ENCODE measurements around the gene ALG13.
"Not testable (repeated sequence)": the region's sequence is repeated elsewhere in the genome, so short reads cannot be mapped to it uniquely, and the experiment has no call there.

ALG13 gene

DNA sequence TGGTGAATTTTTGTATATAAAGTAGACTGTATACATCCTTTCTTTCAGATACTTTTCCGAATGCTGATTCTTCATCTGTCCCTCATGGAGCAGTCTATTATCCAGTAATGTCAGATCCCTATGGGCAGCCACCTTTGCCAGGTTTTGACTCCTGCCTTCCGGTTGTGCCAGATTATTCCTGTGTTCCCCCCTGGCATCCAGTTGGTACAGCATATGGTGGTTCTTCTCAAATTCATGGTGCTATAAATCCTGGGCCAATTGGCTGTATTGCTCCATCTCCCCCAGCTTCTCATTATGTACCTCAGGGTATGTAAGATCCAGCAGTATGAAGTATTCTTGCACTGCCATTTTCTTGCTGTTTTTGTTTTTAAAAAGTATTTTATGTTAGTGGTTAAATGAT lies 78.7 kb downstream of the ALG13 start:
- DNase-seq (ENCODE audit: low spot score): no peak

DNA sequence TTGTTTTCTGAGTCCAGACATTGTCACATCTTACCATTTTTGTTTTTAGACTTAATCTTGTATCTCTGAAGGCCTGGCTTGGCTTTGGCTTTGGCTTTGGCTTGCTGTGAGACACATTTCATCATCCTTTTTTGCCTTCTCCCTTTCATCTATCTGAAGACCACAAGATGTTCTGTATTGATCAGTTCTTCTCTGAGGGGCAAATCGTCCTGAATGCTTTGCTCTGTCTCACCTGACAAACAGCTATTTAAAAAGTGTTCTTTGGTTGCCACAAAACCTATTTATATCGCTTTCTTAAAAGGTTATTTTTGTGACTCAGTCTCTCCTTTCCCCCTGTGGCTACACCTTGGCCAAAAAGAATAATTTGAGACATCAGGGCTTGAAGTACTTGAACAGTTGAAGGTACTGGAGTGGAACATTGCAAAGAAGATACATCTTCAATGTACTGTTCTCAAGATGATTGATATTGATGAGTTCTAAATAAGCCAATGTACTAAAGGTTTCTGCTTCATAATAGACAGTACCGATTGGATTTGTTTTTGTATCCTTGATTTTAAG lies 80.7 kb downstream of the ALG13 start:
- DNase-seq (ENCODE audit: low spot score): no peak

DNA sequence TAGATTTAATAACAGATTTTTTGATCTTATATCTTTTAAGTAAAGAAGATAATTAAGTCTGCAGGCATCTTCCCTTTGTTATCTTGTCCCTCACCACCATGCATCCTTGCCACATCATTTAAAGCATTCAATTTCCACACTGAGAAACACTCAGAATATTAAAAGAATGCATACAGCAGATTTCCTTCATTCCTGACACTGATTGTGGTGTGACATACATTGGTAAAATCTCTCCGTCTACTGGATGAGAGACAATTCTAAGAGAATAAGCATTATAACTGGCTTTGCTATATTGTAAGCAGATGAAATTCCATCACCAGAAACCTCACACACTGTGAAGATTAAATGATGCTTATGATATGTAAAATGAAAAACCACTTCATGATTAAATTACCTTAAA lies 97.6 kb downstream of the ALG13 start:
- no peak for DNase-seq (ENCODE audit: low spot score)

DNA sequence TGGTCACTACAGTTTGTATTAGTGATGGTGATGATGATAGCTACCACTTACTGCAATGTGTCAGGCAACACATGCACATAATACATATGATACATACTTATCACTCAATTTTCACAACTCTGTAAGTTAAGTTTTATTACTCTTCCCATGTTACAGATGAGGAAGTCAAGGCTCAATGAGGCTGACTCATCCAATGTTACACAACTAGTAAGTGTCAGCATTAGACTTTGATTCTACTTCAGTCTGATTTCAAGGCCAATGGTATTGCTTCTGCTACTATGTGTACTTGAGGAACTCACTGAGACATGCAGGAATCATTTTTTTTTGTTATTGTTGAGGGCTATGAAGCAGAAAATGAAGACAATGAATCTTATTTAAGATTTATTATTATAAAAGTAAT lies 98.6 kb downstream of the ALG13 start:
- DNase-seq (ENCODE audit: low spot score): no peak

GRCh38 chrX:111784667-111785066 lies 103.7 kb downstream of the ALG13 start:
- no peak for DNase-seq (ENCODE audit: low spot score)

DNA sequence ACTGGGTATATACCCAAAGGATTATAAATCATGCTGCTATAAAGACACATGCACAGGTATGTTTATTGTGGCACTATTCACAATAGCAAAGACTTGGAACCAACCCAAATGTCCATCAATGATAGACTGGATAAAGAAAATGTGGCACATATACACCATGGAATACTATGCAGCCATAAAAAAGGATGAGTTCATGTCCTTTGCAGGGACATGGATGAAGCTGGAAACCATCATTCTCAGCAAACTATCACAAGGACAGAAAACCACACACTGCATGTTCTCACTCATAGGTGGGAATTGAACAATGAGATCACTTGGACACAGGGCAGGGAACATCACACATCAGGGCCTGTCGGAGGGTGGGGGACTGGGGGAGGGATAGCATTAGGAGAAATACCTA lies 109.1 kb downstream of the ALG13 start:
- not testable (repeated sequence) for DNase-seq (ENCODE audit: low spot score)
